SK-N-SH (cell line): ENCODE measurements around the gene SFMBT2. TPM values are rescaled to one million over a fixed set of nuclear protein-coding genes. Genes with fewer than 3 reads are reported as not detected.

Experiments
- CTCF ChIA-PET: fragments of 300-600, 350-600 bp; formaldehyde crosslinking; extraction: SDS; loops from one replicate; lab custom pipeline; 2021; lab: Yijun Ruan, JAX
- POLR2A ChIA-PET: fragments of 350-600 bp; sonication (Branson Sonifier 250); formaldehyde crosslinking; extraction: SDS; loops from one replicate; lab custom pipeline; 2020; ENCODE audit warnings: antibody characterized with exemption, inconsistent platforms; lab: Yijun Ruan, JAX
- DNase-seq: peaks from one replicate; pipeline ENCODE4 v3.0.0; 2012
- H2AFZ ChIP-seq: fragments of 200-600 bp; sonication (generic); 2 replicates; pipeline ENCODE4 v1.8.1; 2016; ENCODE audit warnings: antibody characterized with exemption, mild to moderate bottlenecking, low read depth
- H3F3A ChIP-seq: fragments of 200-600 bp; sonication (generic); replicated peaks from 2 replicates; pipeline ENCODE3; 2016; ENCODE audit warnings: antibody characterized with exemption, mild to moderate bottlenecking; ENCODE audit not compliant: insufficient read depth
- H3K27ac ChIP-seq, 2 experiments: fragments of 200-500 bp in 1 of 2; fragments of 200-600 bp in 1 of 2; sonication (Bioruptor generic) in 1 of 2; sonication (generic), shearing (Covaris generic) in 1 of 2; 2 replicates each; pipeline versions ENCODE4 v1.5.1 to v1.6.1; 2014 to 2016; ENCODE audit warnings: low read depth in 2 of 2, inconsistent platforms in 1 of 2, low read length in 1 of 2, mild to moderate bottlenecking in 1 of 2, mixed read lengths in 1 of 2
- H3K27me3 ChIP-seq: fragments of 200-600 bp; sonication (generic), shearing (Covaris generic); 2 replicates; pipeline ENCODE4 v1.6.1; 2016; ENCODE audit warnings: mixed run types; ENCODE audit not compliant: insufficient read depth
- H3K36me3 ChIP-seq, 2 experiments: fragments of 200-500 bp in 1 of 2; fragments of 200-600 bp in 1 of 2; sonication (Bioruptor generic) in 1 of 2; sonication (generic) in 1 of 2; replicated peaks in 1 of 2; 2 replicates each; pipeline versions ENCODE3 to v1.5.1; 2014 to 2016; ENCODE audit warnings: low read length in 1 of 2, mild to moderate bottlenecking in 1 of 2; ENCODE audit not compliant: insufficient read depth in 2 of 2, control insufficient read depth in 1 of 2
- H3K4me1 ChIP-seq, 2 experiments: fragments of 200-500 bp in 1 of 2; fragments of 200-600 bp in 1 of 2; sonication (Bioruptor generic) in 1 of 2; sonication (generic), shearing (Covaris generic) in 1 of 2; 2 replicates each; pipeline versions ENCODE4 v1.5.1 to v1.6.1; 2014 to 2016; ENCODE audit warnings: low read depth in 1 of 2, low read length in 1 of 2, mixed run types in 1 of 2; ENCODE audit not compliant: insufficient read depth in 2 of 2, control insufficient read depth in 1 of 2
- H3K4me2 ChIP-seq: fragments of 200-600 bp; sonication (generic), shearing (Covaris generic); 2 replicates; pipeline ENCODE4 v1.6.1; 2017; ENCODE audit warnings: mixed run types
- H3K4me3 ChIP-seq, 2 experiments: fragments of 200-500 bp in 1 of 2; fragments of 200-600 bp in 1 of 2; sonication (Bioruptor generic) in 1 of 2; sonication (generic), shearing (Covaris generic) in 1 of 2; 2 replicates each; pipeline versions ENCODE4 v1.5.1 to v1.8.1; 2014 to 2016; ENCODE audit warnings: low read depth in 2 of 2, inconsistent platforms in 1 of 2, low read length in 1 of 2, mild to moderate bottlenecking in 1 of 2, mixed read lengths in 1 of 2, moderate library complexity in 1 of 2
- H3K79me2 ChIP-seq: fragments of 200-600 bp; sonication (generic); 2 replicates; pipeline ENCODE4 v1.8.1; 2017; ENCODE audit warnings: mild to moderate bottlenecking; ENCODE audit not compliant: insufficient read depth
- H3K9ac ChIP-seq: fragments of 200-600 bp; sonication (generic); 2 replicates; pipeline ENCODE4 v1.6.1; 2017; ENCODE audit warnings: mixed run types
- H3K9me2 ChIP-seq: fragments of 200-600 bp; sonication (generic); 2 replicates; pipeline ENCODE4 v1.6.1; 2017; ENCODE audit warnings: mixed run types
- H3K9me3 ChIP-seq: fragments of 200-600 bp; sonication (generic); 2 replicates; pipeline ENCODE4 v1.6.1; 2017; ENCODE audit warnings: mixed run types, mild to moderate bottlenecking, moderate library complexity
- H4K20me1 ChIP-seq: fragments of 200-600 bp; sonication (generic); 2 replicates; pipeline ENCODE4 v1.6.1; 2017; ENCODE audit warnings: mild to moderate bottlenecking, mixed run types; ENCODE audit not compliant: insufficient read depth
- CHD2 ChIP-seq: fragments of 150-350 bp; IDR thresholded peaks from 2 replicates; pipeline ENCODE4 v1.6.1; 2018; ENCODE audit warnings: low read length; ENCODE audit not compliant: partially characterized antibody
- FOSL2 ChIP-seq: IDR thresholded peaks from 2 replicates; pipeline ENCODE4 v1.4.0; 2012; ENCODE audit warnings: low read depth, mild to moderate bottlenecking, moderate library complexity, borderline replicate concordance
- FOXJ3 ChIP-seq: sonication (generic); formaldehyde crosslinking; IDR thresholded peaks from 2 replicates; pipeline ENCODE4 v1.5.1; 2020; ENCODE audit warnings: mild to moderate bottlenecking, missing genetic modification reagents
- MXI1 ChIP-seq: IDR thresholded peaks from 2 replicates; pipeline ENCODE4 v1.6.1; 2012; ENCODE audit warnings: mild to moderate bottlenecking, low read depth, low read length, improper control_type of control experiment
- RAD21 ChIP-seq: IDR thresholded peaks from 2 replicates; pipeline ENCODE4 v1.6.1; 2012; ENCODE audit warnings: mild to moderate bottlenecking, low read length
- REST ChIP-seq: IDR thresholded peaks from 2 replicates; pipeline ENCODE4 v1.6.1; 2012; ENCODE audit warnings: mild to moderate bottlenecking, low read depth, low read length, moderate library complexity
- SIN3A ChIP-seq: IDR thresholded peaks from 2 replicates; pipeline ENCODE4 v1.6.1; 2012; ENCODE audit warnings: low read depth, mild to moderate bottlenecking, low read length, moderate library complexity, borderline replicate concordance
- SMC3 ChIP-seq: IDR thresholded peaks from 2 replicates; pipeline ENCODE4 v1.6.1; 2012; ENCODE audit warnings: low read depth, low read length, improper control_type of control experiment
- TAF1 ChIP-seq: IDR thresholded peaks from 2 replicates; pipeline ENCODE4 v1.6.1; 2012; ENCODE audit warnings: low read depth, mild to moderate bottlenecking, low read length, moderate library complexity, borderline replicate concordance
- USF2 ChIP-seq: fragments of 150-350 bp; IDR thresholded peaks from 2 replicates; pipeline ENCODE4 v1.6.1; 2017; ENCODE audit warnings: antibody characterized with exemption, low read length, low read depth, borderline replicate concordance
- YY1 ChIP-seq: IDR thresholded peaks from 2 replicates; pipeline ENCODE4 v1.4.0; 2012; ENCODE audit warnings: low read depth, mild to moderate bottlenecking
- WGBS: methylation state at CpG from one replicate; pipeline ENCODE4 v1.1.6; 2017; ENCODE audit warnings: low lambda C conversion rate; 5-methylcytosine and 5-hydroxymethylcytosine counted together
- polyA plus RNA-seq, 3 experiments: library from polyadenylated mRNA; depleted of rRNA; stranded (reverse); fragments of >200 nt; gene quantifications; 2 replicates each; pipeline ENCODE4 v1.2.3, GENCODE V29; 2012
- TF ChIP-seq, protein P1 (sequence below): IDR thresholded peaks from 2 replicates; pipeline ENCODE4 v1.4.0; 2012; ENCODE audit warnings: low read depth
- TF ChIP-seq, protein P2 (sequence below): fragments of 150-350 bp; IDR thresholded peaks from 2 replicates; pipeline ENCODE4 v1.6.1; 2016; ENCODE audit warnings: mild to moderate bottlenecking, low read depth, low read length

SFMBT2 gene
- polyA plus RNA-seq, 1 of the 3 experiments (the other 2 are of a cell fraction) = 0.20 TPM

- no peak overlapping the region for H3K27ac ChIP-seq
- H3K36me3 ChIP-seq = no peaks in the 10 kb centered on the region
- no peaks in the 10 kb centered on the region for H3K9me3 ChIP-seq
- no peak for TF ChIP-seq FOSL2
- no peak for TF ChIP-seq CHD2
- no peak for TF ChIP-seq USF2
- TF ChIP-seq TAF1 = no peak
- no peak for TF ChIP-seq SMC3
- no peak overlapping the region for H3K4me3 ChIP-seq
- H3K4me2 ChIP-seq = no peak overlapping the region
- ChIA-PET POLR2A (no interaction called here), CTCF (interaction anchor here (0.6 to 1.0 kb wide), 2 partner anchors 16 to 55 kb away, joined by 3 to 4 read pairs; no protein-coding TSS in a partner anchor)
- H3F3A ChIP-seq = no peaks in the 10 kb centered on the region
- no peaks in the 10 kb centered on the region for H4K20me1 ChIP-seq
- no peaks in the 10 kb centered on the region for H3K4me1 ChIP-seq
- 39% methylated on average over 7 of the region's 7 CpGs for WGBS
- no peak overlapping the region for H3K9ac ChIP-seq
- no peak for DNase-seq
- no peak overlapping the region for H2AFZ ChIP-seq
- H3K79me2 ChIP-seq = no peaks in the 10 kb centered on the region
- H3K27me3 ChIP-seq = no peaks in the 10 kb centered on the region
- no peaks in the 10 kb centered on the region for H3K9me2 ChIP-seq
Observed at GRCh38 chr10:7359954-7360353, 50.9 kb downstream of the SFMBT2 start.

DNA sequence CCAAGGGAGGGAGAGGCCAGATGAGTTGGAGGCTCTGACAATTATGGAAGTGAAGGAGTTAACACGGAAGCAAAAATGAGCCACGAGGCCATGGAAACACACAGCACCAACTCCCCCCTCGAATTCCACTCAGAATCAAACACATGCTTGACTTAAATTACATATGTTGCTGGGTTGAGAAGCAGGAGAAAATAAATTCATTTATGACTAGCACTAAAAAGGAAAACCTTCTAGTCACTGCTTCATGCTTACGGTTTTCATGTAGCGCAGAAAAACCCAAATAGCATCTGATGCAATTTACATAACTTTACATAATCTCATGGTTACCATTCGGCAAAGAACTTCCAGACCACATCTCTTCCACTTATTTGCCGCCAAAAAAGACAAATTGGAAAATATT, 51.5 kb downstream of the SFMBT2 start:
- no peak for DNase-seq
- Histone ChIP-seq H3K9me2 (no peaks in the 10 kb centered on the region), H3K79me2 (no peaks in the 10 kb centered on the region), H3F3A (no peaks in the 10 kb centered on the region), H3K4me1 (peaks cover 0 to 1% of the 10 kb centered on the region in 2 experiments; a peak in 2 of 4 replicates), H3K4me2 (no peak overlapping the region), H3K27ac (no peak overlapping the region), H3K4me3 (no peak overlapping the region), H3K9ac (no peak overlapping the region), H3K9me3 (no peaks in the 10 kb centered on the region), H3K36me3 (no peaks in the 10 kb centered on the region), H4K20me1 (no peaks in the 10 kb centered on the region), H3K27me3 (no peaks in the 10 kb centered on the region), H2AFZ (no peak overlapping the region)
- POLR2A ChIA-PET = no interaction called here
- WGBS = 60% methylated on average over 7 of the region's 7 CpGs
- TF ChIP-seq TAF1 (no peak), RAD21 (no peak), YY1 (no peak), MXI1 (no peak), SMC3 (no peak), FOXJ3 (CRISPR knock-in tag) (no peak), SIN3A (no peak), REST (no peak)
- TF ChIP-seq, protein P1, sequence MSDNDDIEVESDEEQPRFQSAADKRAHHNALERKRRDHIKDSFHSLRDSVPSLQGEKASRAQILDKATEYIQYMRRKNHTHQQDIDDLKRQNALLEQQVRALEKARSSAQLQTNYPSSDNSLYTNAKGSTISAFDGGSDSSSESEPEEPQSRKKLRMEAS = no peak
- TF ChIP-seq, protein P2, sequence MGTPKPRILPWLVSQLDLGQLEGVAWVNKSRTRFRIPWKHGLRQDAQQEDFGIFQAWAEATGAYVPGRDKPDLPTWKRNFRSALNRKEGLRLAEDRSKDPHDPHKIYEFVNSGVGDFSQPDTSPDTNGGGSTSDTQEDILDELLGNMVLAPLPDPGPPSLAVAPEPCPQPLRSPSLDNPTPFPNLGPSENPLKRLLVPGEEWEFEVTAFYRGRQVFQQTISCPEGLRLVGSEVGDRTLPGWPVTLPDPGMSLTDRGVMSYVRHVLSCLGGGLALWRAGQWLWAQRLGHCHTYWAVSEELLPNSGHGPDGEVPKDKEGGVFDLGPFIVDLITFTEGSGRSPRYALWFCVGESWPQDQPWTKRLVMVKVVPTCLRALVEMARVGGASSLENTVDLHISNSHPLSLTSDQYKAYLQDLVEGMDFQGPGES = no peak
- CTCF ChIA-PET = interaction anchor here (0.6 to 1.0 kb wide), 2 partner anchors 17 to 56 kb away, joined by 3 to 4 read pairs; no protein-coding TSS in a partner anchor
